HepG2 (cell line): ENCODE data around the gene CAMK1G. TPM values are rescaled to one million over a fixed set of nuclear protein-coding genes. Genes with fewer than 3 reads are reported as not detected.

Source experiments
- ATAC-seq: fragments of 200-7000 bp; cut with Tn5 transposase; 3 replicates; pipeline ENCODE4 v1.9.1; 2020; ENCODE audit warnings: mild to moderate bottlenecking, moderate library complexity
- BruUV-seq: library from RNA; stranded (reverse); fragments of 400-500 nt; replicated peaks from 2 replicates; lab custom pipeline; 2021; lab: Mats Ljungman, UMichigan
- CTCF ChIA-PET: fragments of 300-600 bp; formaldehyde crosslinking; extraction: SDS; loops from one replicate; lab custom pipeline; 2021; ENCODE audit warnings: low total read pairs, inconsistent platforms, low intra/inter-chr PET ratio; lab: Yijun Ruan, JAX
- POLR2A ChIA-PET: fragments of 350-600 bp; sonication (Branson Sonifier 250); formaldehyde crosslinking; loops from one replicate; lab custom pipeline; 2020; ENCODE audit warnings: antibody characterized with exemption, inconsistent platforms; lab: Yijun Ruan, JAX
- DNase-seq: peaks from one replicate; pipeline ENCODE4 v3.0.0-alpha.2; 2015; ENCODE audit warnings: low spot score
- FAIRE-seq: peaks from 3 replicates; lab custom pipeline; 2011; peaks lifted over from hg19 to GRCh38; lab: Jason Lieb, UNC
- H2AFZ ChIP-seq: one replicate; pipeline ENCODE4 v1.6.1; 2011; ENCODE audit warnings: low read length, inconsistent platforms
- H3K27ac ChIP-seq: fragments of 300-600 bp; 3 replicates; pipeline ENCODE4 v1.8.0; 2011; ENCODE audit warnings: mixed run types, mild to moderate bottlenecking, mixed read lengths, low read length, inconsistent platforms; ENCODE audit not compliant: insufficient read depth; ENCODE audit errors: extremely low read length
- H3K27me3 ChIP-seq, 2 experiments: fragments of 200-600 bp in 1 of 2; 2 replicates in 1 of 2; 3 replicates in 1 of 2; pipeline versions ENCODE4 v1.6.0 to v1.8.0; 2011; ENCODE audit warnings: low read length in 2 of 2, mild to moderate bottlenecking in 2 of 2, moderate library complexity in 2 of 2, inconsistent platforms in 1 of 2; ENCODE audit not compliant: insufficient read depth in 2 of 2, control insufficient read depth in 1 of 2
- H3K36me3 ChIP-seq, 2 experiments: fragments of 200-600 bp in 1 of 2; replicated peaks in 1 of 2; 2 replicates in 1 of 2; 3 replicates in 1 of 2; pipeline versions ENCODE4 v1.5.1 to v1.8.0; 2011; ENCODE audit warnings: low read length in 2 of 2, inconsistent platforms in 1 of 2; ENCODE audit not compliant: insufficient read depth in 2 of 2, control insufficient read depth in 1 of 2
- H3K4me1 ChIP-seq: 2 replicates; pipeline ENCODE4 v1.5.1; 2012; ENCODE audit warnings: low read length, inconsistent platforms; ENCODE audit not compliant: insufficient read depth
- H3K4me2 ChIP-seq: 2 replicates; pipeline ENCODE4 v1.6.0; 2011; ENCODE audit warnings: low read depth, low read length, inconsistent platforms
- H3K4me3 ChIP-seq, 3 experiments: fragments of 200-600 bp in 1 of 3; sonication (generic), shearing (Covaris generic) in 1 of 3; replicated peaks in 1 of 3; 2 replicates each; pipeline ENCODE4 v1.5.1; 2011 to 2016; ENCODE audit warnings: low read length in 3 of 3, inconsistent platforms in 2 of 3, low read depth in 2 of 3, mild to moderate bottlenecking in 2 of 3, control low read depth in 1 of 3, mixed read lengths in 1 of 3; ENCODE audit not compliant: insufficient read depth in 1 of 3
- H3K79me2 ChIP-seq: one replicate; pipeline ENCODE4 v1.6.1; 2011; ENCODE audit warnings: low read length, inconsistent platforms; ENCODE audit not compliant: insufficient read depth
- H3K9ac ChIP-seq: 2 replicates; pipeline ENCODE4 v1.6.0; 2011; ENCODE audit warnings: mild to moderate bottlenecking, low read depth, low read length, inconsistent platforms; ENCODE audit not compliant: insufficient read depth
- H3K9me3 ChIP-seq: 2 replicates; pipeline ENCODE4 v1.5.1; 2012; ENCODE audit warnings: mild to moderate bottlenecking, low read length
- H4K20me1 ChIP-seq: 2 replicates; pipeline ENCODE4 v1.6.0; 2011; ENCODE audit warnings: inconsistent platforms, mild to moderate bottlenecking, low read length, moderate library complexity; ENCODE audit not compliant: insufficient read depth
- ATAD3A ChIP-seq: sonication (generic); formaldehyde crosslinking; IDR thresholded peaks from 2 replicates; pipeline ENCODE4 v1.4.0; 2020; ENCODE audit warnings: missing genetic modification reagents
- EEA1 ChIP-seq: sonication (generic); formaldehyde crosslinking; IDR thresholded peaks from 2 replicates; pipeline ENCODE4 v1.5.1; 2020; ENCODE audit warnings: mild to moderate bottlenecking, missing genetic modification reagents, borderline replicate concordance
- FOXK1 ChIP-seq: sonication (generic); formaldehyde crosslinking; IDR thresholded peaks from 2 replicates; pipeline ENCODE4 v1.4.0; 2020; ENCODE audit warnings: low read depth, missing genetic modification reagents, borderline replicate concordance
- KMT2B ChIP-seq: IDR thresholded peaks from 2 replicates; pipeline ENCODE4 v1.6.1; 2016; ENCODE audit warnings: missing genetic modification reagents, missing compliant biosample characterization
- LCORL ChIP-seq, 2 experiments: fragments of 450-650 bp in 1 of 2; sonication (generic) in 1 of 2; formaldehyde crosslinking in 1 of 2; IDR thresholded peaks; 2 replicates each; pipeline versions ENCODE4 v1.5.0 to v1.6.1; 2017 to 2020; ENCODE audit warnings: antibody characterized with exemption in 1 of 2, missing genetic modification reagents in 1 of 2
- MEF2D ChIP-seq: sonication (generic); formaldehyde crosslinking; IDR thresholded peaks from 2 replicates; pipeline ENCODE4 v1.5.1; 2020; ENCODE audit warnings: mild to moderate bottlenecking, missing genetic modification reagents
- PCBP2 ChIP-seq: fragments of 200-400 bp; formaldehyde crosslinking; optimal IDR thresholded peaks from 2 replicates; pipeline ENCODE3; 2018; ENCODE audit warnings: low read length, low read depth; ENCODE audit not compliant: poor library complexity, severe bottlenecking
- TOPORS ChIP-seq: sonication (generic); formaldehyde crosslinking; IDR thresholded peaks from 2 replicates; pipeline ENCODE4 v1.8.0; 2023; ENCODE audit warnings: mild to moderate bottlenecking, missing genetic modification reagents
- ZC3H13 ChIP-seq: sonication (generic); formaldehyde crosslinking; IDR thresholded peaks from 2 replicates; pipeline ENCODE4 v1.8.1; 2023; ENCODE audit warnings: mild to moderate bottlenecking, missing genetic modification reagents, moderate library complexity
- ZNF333 ChIP-seq: sonication (generic); formaldehyde crosslinking; IDR thresholded peaks from 2 replicates; pipeline ENCODE4 v1.4.0; 2020; ENCODE audit warnings: mild to moderate bottlenecking, missing genetic modification reagents, borderline replicate concordance
- ZNF614 ChIP-seq: IDR thresholded peaks from 2 replicates; pipeline ENCODE4 v1.6.1; 2018; ENCODE audit warnings: missing biosample characterization, missing genetic modification reagents, inconsistent platforms, borderline replicate concordance
- ZNF713 ChIP-seq: sonication (generic); formaldehyde crosslinking; IDR thresholded peaks from 2 replicates; pipeline ENCODE4 v1.4.0; 2020; ENCODE audit warnings: mild to moderate bottlenecking, missing genetic modification reagents
- ZNF746 ChIP-seq: sonication (generic); formaldehyde crosslinking; IDR thresholded peaks from 2 replicates; pipeline ENCODE4 v1.8.0; 2022; ENCODE audit warnings: mild to moderate bottlenecking, missing genetic modification reagents
- WGBS: methylation state at CpG from one replicate; pipeline ENCODE4 v1.1.6; 2017; ENCODE audit warnings: low lambda C conversion rate; 5-methylcytosine and 5-hydroxymethylcytosine counted together
- in situ Hi-C: cut with HindIII; loops from 2 replicates; pipeline ENCODE4 v1.10.0; 2017; ENCODE audit warnings: low pct_unique_long_range_greater_than_20kb; ENCODE audit not compliant: extremely low pct_ligation_motif_present
- intact Hi-C: fragments of 100-400 bp; cut with micrococcal nuclease; formaldehyde crosslinking; loops from one replicate; pipeline ENCODE4 v1.10.0; 2022; ENCODE audit not compliant: unreplicated experiment
- polyA plus RNA-seq, 8 experiments: library from polyadenylated mRNA; depleted of rRNA in 3 of 8; stranded (reverse) in 7 of 8; unstranded in 1 of 8; fragments of >200 nt; fragmentation: Illumina TruSeq in 4 of 8; extraction: Trizol in 4 of 8; gene quantifications; 2 replicates each; pipeline versions ENCODE4 v1.2.1 to v1.2.3, GENCODE V29; 2011 to 2016; ENCODE audit warnings: low read depth in 4 of 8, missing spikeins in 1 of 8, mixed read lengths in 1 of 8; ENCODE audit not compliant: insufficient read depth in 1 of 8
- total RNA-seq, 5 experiments: library from RNA; depleted of rRNA; stranded (reverse); fragments of >200 nt; fragmentation: Illumina TruSeq; extraction: Trizol; gene quantifications; 2 replicates each; pipeline ENCODE4 v1.2.3, GENCODE V29; 2016; ENCODE audit warnings: low read depth in 1 of 5

CAMK1G gene
- total and polyA plus RNA-seq, 2 of the 13 experiments (the other 11 are each of a cell fraction or from before 2014, with no cell fraction given): not detected

DNA sequence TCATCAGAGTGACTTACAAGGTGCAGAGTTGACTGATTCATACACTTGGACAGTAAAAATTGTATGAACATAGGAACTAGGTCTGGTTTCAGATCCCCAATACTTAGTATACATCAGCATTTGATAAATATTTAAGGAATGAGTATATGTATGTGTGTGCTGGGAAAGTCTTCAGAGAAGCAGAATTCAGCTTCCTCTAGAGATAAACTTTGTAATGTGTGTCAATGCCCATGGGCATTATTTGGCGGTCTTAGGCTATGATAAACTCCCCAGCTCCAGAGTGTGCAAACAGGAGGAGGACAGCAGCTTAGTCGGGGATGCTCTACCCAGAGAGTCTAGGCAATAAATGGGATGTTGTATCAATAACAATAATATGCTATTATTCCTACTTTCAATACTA, 2.9 kb upstream of the CAMK1G start (continued):
- TF ChIP-seq TOPORS (no peak), FOXK1 (CRISPR knock-in tag) (no peak)

DNA sequence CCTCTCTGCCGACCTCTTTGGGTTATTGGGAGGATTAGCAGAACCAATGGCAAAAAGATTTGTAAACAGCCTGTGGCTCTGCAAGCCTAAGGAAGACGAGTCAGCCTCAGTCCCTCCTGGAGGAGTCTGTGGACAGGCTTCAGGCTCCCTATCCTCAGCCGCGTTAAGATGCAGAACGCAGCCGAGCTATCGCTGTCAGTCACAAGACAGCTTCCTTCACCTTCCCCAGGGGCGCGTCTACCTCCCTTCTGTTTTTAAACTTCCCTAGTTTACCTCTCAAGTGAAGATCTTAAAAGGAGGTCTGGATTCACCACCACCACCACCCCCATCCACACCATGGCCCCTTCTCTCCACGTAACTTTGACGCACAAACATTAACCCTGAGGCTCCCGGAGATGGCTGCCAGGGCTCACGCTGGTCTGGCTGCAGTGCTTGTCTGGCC, 738 bp downstream of the CAMK1G start:
- TF ChIP-seq LCORL (IDR thresholded peaks at IDR 0.05) (no peak), LCORL (CRISPR knock-in tag; IDR thresholded peaks at IDR 0.05) (no peak), MEF2D (CRISPR knock-in tag) (no peak), EEA1 (no peak), ZNF614 (CRISPR knock-in tag) (no peak), KMT2B (no peak), ZNF333 (CRISPR knock-in tag) (no peak), ZC3H13 (CRISPR knock-in tag) (no peak), ZNF713 (CRISPR knock-in tag) (no peak), ZNF746 (CRISPR knock-in tag) (no peak), PCBP2 (no peak), ATAD3A (CRISPR knock-in tag) (no peak)
- 30% methylated on average over 13 of the region's 13 CpGs for WGBS

More for the DNA sequence above, 738 bp downstream of the CAMK1G start:
- in situ Hi-C loops (no loop called here), intact Hi-C loops (no loop called here)
- Histone ChIP-seq H2AFZ (no peak overlapping the region), H4K20me1 (no peaks in the 10 kb centered on the region), H3K4me1 (no peaks in the 10 kb centered on the region), H3K36me3 (no peaks in the 10 kb centered on the region), H3K4me3 (no peak overlapping the region), H3K4me2 (no peak overlapping the region), H3K27ac (no peak overlapping the region), H3K9me3 (no peaks in the 10 kb centered on the region), H3K9ac (no peak overlapping the region), H3K79me2 (no peaks in the 10 kb centered on the region), H3K27me3 (peaks cover 0 to 5% of the 10 kb centered on the region in 2 experiments; a peak in 1 of 5 replicates)
- DNase-seq: no peak
- ChIA-PET CTCF (no interaction called here), POLR2A (no interaction called here)
- BruUV-seq: no TSS peak
- no peak for ATAC-seq
- no peak for FAIRE-seq
